Inferior parietal cortex (tissue), 1 donor: ENCODE results near the gene GSK3A.

Source experiments
- DNase-seq: peaks from one replicate; pipeline ENCODE4 v3.0.0-alpha.2; 2016; ENCODE audit errors: extremely low spot score

The GSK3A gene

GRCh38 chr19:42281146-42281826, 38.9 kb upstream of the GSK3A start:
- DNase-seq = peak; percentile 31

GRCh38 chr19:42280815-42281145, 38.4 kb upstream of the GSK3A start:
- DNase-seq = peak; percentile 24

- peak; percentile 93 for DNase-seq
These were observed 37.8 kb upstream of the GSK3A start for GRCh38 chr19:42279902-42280814.

DNA sequence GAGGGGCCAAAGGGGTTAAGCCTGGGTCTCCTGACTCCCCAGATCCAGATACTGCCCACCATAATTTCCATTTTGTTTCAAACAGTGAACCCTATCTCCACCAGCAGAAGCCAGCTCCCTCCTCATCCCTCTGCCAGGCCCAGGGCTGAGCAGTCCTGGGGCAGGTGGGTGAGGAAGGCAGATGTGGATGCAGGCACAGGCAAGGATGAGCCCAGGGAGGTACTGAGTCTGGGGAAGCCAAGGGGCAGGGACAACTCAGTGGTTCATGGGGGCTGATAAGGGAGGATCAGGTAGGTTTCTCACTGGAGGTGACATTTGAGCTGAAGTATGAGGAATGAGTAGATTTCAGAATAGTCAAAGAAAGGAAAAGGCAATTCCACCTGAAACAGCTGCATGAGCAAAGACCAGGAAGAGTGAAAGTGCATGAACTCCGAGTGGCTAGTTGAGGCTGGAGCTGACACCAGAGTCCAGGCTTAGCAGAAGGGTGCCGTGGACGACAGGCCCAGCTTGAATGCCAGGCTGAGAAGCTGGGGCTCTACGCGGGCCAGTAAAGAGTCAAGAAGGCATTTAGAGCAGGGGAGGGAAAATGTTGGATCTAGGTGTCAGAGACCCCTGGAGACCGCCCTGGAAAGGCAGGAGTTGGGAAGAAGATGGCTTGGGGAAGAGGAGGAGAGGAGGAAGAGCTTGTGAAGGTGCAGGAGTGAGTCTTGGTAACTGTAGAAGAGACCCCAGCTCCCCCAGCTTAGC, 36.9 kb upstream of the GSK3A start:
- peak; percentile 65 for DNase-seq

GRCh38 chr19:42278452-42279154, 36.2 kb upstream of the GSK3A start:
- DNase-seq = no peak

GRCh38 chr19:42277821-42278451, 35.5 kb upstream of the GSK3A start:
- DNase-seq = no peak

DNA sequence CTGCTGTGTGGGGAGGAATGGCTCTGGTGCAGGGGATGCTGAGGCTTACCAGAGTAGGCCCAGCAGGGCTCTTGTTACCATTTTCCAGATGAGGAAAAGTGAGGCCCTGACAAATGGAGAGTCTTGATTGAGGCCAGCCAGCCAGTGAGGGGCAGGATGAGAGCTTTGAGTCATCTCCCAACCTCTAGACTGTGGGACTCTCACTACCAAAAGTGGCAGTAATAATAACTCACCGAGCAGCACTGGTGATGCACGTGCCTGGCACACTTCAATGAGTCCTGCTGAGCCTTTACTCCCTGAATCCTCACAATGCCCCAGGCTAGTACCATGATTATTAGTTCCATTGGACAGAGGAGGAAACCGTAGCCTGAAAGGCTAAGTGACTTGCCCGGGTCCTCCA, 34.4 kb upstream of the GSK3A start:
- DNase-seq = no peak

GRCh38 chr19:42276284-42276683, 33.9 kb upstream of the GSK3A start:
- DNase-seq = no peak

DNA sequence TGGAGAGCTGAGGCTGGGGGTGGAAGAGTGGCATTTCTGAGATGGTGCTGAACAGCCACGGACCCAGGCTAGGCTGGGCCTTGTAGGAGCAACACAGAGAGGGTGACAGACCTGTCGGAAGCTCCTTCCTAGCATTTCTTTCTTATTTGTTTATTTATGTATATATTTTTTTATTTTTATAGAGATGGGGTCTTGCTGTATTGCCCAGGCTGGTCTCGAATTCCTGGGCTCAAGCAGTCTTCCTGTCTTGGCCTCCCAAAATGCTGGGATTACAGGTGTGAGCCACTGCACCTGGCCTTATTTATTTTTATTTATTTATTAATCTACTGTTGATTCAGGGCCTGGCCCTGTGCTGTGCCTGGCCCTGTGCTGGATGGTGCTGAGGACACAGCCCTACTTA, 33.1 kb upstream of the GSK3A start:
- no peak for DNase-seq

DNA sequence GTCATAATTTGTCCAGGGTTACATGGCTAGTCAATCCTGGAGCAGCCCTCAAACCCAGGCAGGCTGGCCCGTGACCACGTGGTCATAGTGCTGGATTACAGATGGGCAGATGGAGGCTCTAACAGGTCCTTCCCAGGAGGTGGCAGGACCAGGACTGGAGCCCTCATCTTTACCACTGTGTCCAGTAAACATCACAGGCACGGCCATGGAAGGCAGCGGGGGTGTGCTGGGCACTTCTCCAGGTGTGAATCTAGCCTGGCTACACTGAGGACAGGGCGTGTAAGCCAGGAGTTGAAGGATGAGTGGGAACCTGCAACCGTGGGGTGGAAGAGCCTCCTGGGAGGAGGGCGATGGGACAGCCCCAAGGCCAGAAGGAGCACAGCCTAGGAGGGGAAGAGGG, 32.7 kb upstream of the GSK3A start:
- no peak for DNase-seq

DNA sequence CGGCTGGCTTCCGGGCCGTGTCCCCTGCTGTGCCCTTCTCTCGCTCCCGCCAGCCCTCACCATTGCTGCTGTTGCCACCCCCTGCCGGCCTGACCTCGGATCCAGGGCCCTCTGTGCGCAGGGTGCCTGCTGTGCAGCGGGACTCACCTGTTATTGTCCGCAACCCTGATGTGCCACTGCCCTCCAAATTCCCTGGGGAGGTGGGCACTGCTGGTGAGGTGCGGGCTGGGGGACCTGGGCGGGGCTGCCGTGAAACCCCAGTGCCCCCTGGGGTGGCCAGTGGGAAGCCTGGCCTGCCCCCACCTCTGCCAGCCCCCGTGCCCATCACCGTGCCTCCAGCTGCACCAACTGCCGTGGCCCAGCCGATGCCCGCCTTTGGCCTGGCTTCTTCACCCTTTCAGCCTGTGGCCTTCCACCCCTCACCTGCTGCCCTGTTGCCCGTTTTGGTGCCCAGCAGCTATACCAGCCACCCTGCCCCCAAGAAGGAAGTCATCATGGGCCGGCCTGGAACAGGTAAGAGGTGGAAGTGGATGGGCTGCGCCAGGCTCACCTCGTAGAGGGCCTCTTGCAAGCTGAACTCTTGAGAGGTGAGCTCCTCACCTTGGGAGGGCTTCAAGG, 31.8 kb upstream of the GSK3A start:
- no peak for DNase-seq

- no peak for DNase-seq
These were observed 31.1 kb upstream of the GSK3A start for GRCh38 chr19:42273407-42274064.

DNA sequence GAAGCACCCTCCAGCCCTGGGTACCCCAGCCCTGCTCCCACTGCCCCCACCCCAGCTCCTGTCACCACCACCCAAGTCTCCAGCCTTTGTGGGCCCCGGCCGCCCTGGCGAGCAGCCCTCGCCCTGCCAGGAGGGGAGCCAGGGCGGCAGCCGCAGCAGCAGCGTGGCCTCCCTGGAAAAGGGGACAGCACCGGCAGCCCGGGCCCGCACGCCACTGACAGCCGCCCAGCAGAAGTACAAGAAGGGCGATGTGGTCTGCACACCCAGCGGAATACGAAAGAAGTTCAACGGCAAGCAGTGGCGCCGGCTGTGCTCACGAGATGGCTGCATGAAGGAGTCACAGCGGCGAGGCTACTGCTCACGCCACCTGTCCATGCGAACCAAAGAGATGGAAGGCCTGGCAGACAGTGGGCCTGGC, 30.6 kb upstream of the GSK3A start:
- no peak for DNase-seq

DNA sequence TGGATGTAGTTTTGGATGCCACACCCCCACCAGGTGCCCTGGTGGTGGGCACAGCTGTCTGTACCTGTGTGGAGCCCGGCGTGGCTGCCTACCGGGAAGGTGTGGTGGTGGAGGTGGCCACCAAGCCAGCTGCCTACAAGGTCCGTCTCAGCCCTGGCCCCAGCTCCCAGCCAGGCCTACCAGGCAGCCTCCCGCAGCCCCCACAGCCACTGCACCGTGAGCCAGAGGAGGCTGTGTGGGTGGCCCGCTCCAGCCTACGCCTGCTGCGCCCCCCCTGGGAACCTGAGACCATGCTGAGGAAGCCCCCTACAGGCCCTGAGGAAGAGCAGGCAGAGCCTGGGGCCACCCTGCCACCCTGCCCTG, 30.1 kb upstream of the GSK3A start:
- no peak for DNase-seq

DNA sequence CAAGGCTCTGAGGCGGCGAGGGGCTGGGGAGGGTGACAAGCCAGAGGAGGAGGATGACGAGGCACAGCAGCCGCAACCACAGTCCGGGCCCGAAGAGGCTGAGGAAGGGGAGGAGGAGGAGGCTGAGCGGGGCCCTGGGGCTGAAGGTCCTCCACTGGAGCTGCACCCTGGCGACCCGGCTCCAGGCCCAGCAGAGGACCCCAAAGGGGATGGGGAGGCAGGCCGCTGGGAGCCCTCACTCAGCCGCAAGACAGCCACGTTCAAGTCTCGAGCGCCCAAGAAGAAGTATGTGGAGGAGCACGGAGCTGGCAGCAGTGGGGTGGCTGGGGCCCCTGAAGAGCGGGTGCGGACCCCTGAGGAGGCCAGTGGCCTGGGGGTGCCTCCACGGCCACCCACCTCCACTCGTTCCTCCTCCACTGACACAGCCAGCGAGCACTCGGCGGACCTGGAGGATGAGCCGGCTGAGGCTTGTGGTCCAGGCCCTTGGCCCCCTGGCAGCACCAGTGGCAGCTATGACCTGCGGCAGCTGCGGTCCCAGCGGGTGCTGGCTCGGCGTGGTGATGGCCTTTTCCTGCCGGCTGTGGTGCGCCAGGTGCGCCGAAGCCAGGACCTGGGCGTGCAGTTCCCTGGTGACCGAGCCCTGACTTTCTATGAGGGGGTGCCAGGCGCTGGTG, 29.6 kb upstream of the GSK3A start:
- no peak for DNase-seq

- DNase-seq = no peak
These were observed 28.6 kb upstream of the GSK3A start for GRCh38 chr19:42271045-42271419.

- DNase-seq = no peak
These were observed 28.1 kb upstream of the GSK3A start for GRCh38 chr19:42270346-42271044.

DNA sequence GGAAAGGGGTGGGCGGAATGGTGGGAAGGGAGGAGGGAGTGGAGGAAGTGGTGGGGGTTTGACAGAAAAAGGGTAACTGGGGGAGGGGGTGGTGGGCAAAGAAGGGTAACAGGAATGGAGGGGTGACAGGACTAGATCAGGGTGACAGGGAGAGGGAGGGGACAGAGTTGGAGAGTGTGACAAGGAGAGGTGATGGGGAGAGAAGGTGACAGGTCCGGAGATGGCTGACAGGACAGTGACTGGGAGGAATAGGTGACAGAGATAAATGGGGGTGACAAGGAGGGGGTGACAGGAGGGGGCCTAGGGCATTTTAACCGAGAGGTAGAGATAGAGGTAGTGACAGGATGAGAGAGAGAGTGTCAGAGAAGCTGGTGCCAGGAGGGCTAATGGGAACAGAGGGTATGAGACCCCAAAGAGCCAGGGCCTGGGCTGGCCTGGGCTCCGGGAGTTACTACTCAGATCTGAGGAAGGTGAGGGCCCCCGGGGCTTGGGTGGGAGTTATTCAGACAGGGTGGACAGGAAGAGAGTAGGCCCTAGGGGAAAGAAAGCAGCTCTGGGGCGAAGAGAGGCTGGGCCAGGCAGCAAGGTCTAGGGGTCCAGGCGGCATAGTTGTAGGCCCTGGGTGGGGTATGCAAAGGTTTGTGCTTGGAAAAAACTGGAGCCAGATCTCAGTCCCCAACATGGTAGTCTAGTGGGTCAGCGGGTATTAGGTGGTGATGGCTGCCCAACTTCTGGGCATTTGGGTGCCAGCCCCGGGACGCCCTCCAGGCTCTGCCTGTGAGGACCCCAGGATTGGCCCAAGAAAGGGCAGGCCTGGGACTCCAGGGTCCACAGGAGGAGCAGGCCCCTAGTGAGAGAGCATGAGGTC, 27.3 kb upstream of the GSK3A start:
- no peak for DNase-seq
